IMR-90 (cell line): ENCODE measurements around the gene CYB5R3. TPM values are rescaled to one million over a fixed set of nuclear protein-coding genes. Genes with fewer than 3 reads are reported as not detected.

ENCODE experiments used
- ATAC-seq: fragments of 200-7000 bp; cut with Tn5 transposase; 2 replicates; pipeline ENCODE4 v1.9.1; 2020; ENCODE audit warnings: low read depth, mild to moderate bottlenecking, moderate library complexity
- BruUV-seq: library from RNA; stranded (reverse); fragments of 400-500 nt; replicated peaks from 2 replicates; lab custom pipeline; 2021; lab: Mats Ljungman, UMichigan
- CTCF ChIA-PET: fragments of 300-600 bp; formaldehyde crosslinking; extraction: SDS; loops from one replicate; lab custom pipeline; 2021; ENCODE audit warnings: antibody characterized with exemption; lab: Yijun Ruan, JAX
- POLR2A ChIA-PET: fragments of 300-600 bp; sonication (Branson Sonifier 250); formaldehyde crosslinking; loops from one replicate; lab custom pipeline; 2022; ENCODE audit warnings: antibody characterized with exemption; ENCODE audit not compliant: unreplicated experiment; lab: Charles Lee
- DNase-seq: peaks from one replicate; pipeline ENCODE4 v3.0.0; 2013
- H2AFZ ChIP-seq: replicated peaks from 2 replicates; pipeline ENCODE3; 2013; ENCODE audit warnings: low read length, mild to moderate bottlenecking; ENCODE audit not compliant: poor library complexity
- H2AK5ac ChIP-seq: 2 replicates; pipeline ENCODE4 v1.6.1; 2013; ENCODE audit warnings: low read depth, low read length, inconsistent platforms
- H2AK9ac ChIP-seq: replicated peaks from 2 replicates; pipeline ENCODE3; 2013; ENCODE audit warnings: mild to moderate bottlenecking, low read depth, low read length, moderate library complexity; ENCODE audit not compliant: poor library complexity
- H2BK120ac ChIP-seq: 2 replicates; pipeline ENCODE4 v1.6.1; 2013; ENCODE audit warnings: low read depth, low read length, inconsistent platforms
- H2BK15ac ChIP-seq: 3 replicates; pipeline ENCODE4 v1.6.1; 2013; ENCODE audit warnings: low read depth, low read length, inconsistent platforms
- H2BK20ac ChIP-seq: 2 replicates; pipeline ENCODE4 v1.6.1; 2013; ENCODE audit warnings: low read depth, mild to moderate bottlenecking, inconsistent platforms, low read length, moderate library complexity
- H2BK5ac ChIP-seq: 2 replicates; pipeline ENCODE4 v1.6.1; 2013; ENCODE audit warnings: mild to moderate bottlenecking, low read depth, low read length, inconsistent platforms; ENCODE audit not compliant: poor library complexity, severe bottlenecking
- H3K14ac ChIP-seq: replicated peaks from 2 replicates; pipeline ENCODE4 v1.6.1; 2013; ENCODE audit warnings: low read depth, low read length, inconsistent platforms
- H3K18ac ChIP-seq: 2 replicates; pipeline ENCODE4 v1.6.1; 2013; ENCODE audit warnings: low read depth, low read length, control low read depth
- H3K23ac ChIP-seq: 2 replicates; pipeline ENCODE4 v1.6.1; 2013; ENCODE audit warnings: low read depth, low read length, inconsistent platforms
- H3K27ac ChIP-seq: 2 replicates; pipeline ENCODE4 v1.5.1; 2013; ENCODE audit warnings: mild to moderate bottlenecking, control low read depth, low read length; ENCODE audit not compliant: insufficient read depth
- H3K27me3 ChIP-seq: 2 replicates; pipeline ENCODE4 v1.6.1; 2013; ENCODE audit warnings: low read length; ENCODE audit not compliant: control insufficient read depth, insufficient read depth
- H3K36me3 ChIP-seq: 2 replicates; pipeline ENCODE4 v1.6.1; 2013; ENCODE audit warnings: low read length, mixed read lengths; ENCODE audit not compliant: control insufficient read depth, insufficient read depth
- H3K4ac ChIP-seq: 2 replicates; pipeline ENCODE4 v1.6.1; 2013; ENCODE audit warnings: low read depth, low read length, inconsistent platforms
- H3K4me1 ChIP-seq: 2 replicates; pipeline ENCODE4 v1.6.1; 2013; ENCODE audit warnings: low read length, mixed read lengths; ENCODE audit not compliant: control insufficient read depth, insufficient read depth
- H3K4me2 ChIP-seq: 2 replicates; pipeline ENCODE4 v1.6.1; 2013; ENCODE audit warnings: low read depth, mild to moderate bottlenecking, control low read depth, low read length, moderate library complexity
- H3K4me3 ChIP-seq: 2 replicates; pipeline ENCODE4 v1.5.1; 2013; ENCODE audit warnings: low read depth, mild to moderate bottlenecking, control low read depth, low read length, moderate library complexity; ENCODE audit not compliant: insufficient read depth
- H3K56ac ChIP-seq: 2 replicates; pipeline ENCODE4 v1.6.1; 2013; ENCODE audit warnings: low read length, inconsistent platforms; ENCODE audit not compliant: insufficient read depth; ENCODE audit errors: extremely low read depth
- H3K79me1 ChIP-seq, 2 experiments: 2 replicates each; pipeline ENCODE4 v1.6.1; 2013; ENCODE audit warnings: low read length in 2 of 2, inconsistent platforms in 1 of 2, low read depth in 1 of 2
- H3K9ac ChIP-seq: 2 replicates; pipeline ENCODE4 v1.6.1; 2013; ENCODE audit warnings: low read depth, low read length, control low read depth
- H3K9me1 ChIP-seq: 2 replicates; pipeline ENCODE4 v1.6.1; 2013; ENCODE audit warnings: low read length, inconsistent platforms; ENCODE audit not compliant: insufficient read depth
- H3K9me3 ChIP-seq: 2 replicates; pipeline ENCODE4 v1.6.1; 2013; ENCODE audit warnings: low read length; ENCODE audit not compliant: control insufficient read depth, insufficient read depth
- H4K20me1 ChIP-seq: 2 replicates; pipeline ENCODE4 v1.6.1; 2013; ENCODE audit warnings: low read length, inconsistent platforms; ENCODE audit not compliant: insufficient read depth
- H4K5ac ChIP-seq: 2 replicates; pipeline ENCODE4 v1.6.1; 2013; ENCODE audit warnings: mild to moderate bottlenecking, low read depth, low read length, control low read depth
- H4K8ac ChIP-seq, 2 experiments: 2 replicates each; pipeline ENCODE4 v1.6.1; 2013; ENCODE audit warnings: low read depth in 2 of 2, low read length in 2 of 2, control low read depth in 1 of 2, inconsistent platforms in 1 of 2
- H4K91ac ChIP-seq: 2 replicates; pipeline ENCODE4 v1.6.1; 2013; ENCODE audit warnings: low read depth, low read length, inconsistent platforms; ENCODE audit not compliant: insufficient read depth
- POLR2A ChIP-seq: IDR thresholded peaks from 2 replicates; pipeline ENCODE4 v1.6.1; 2012; ENCODE audit warnings: mild to moderate bottlenecking, low read depth, low read length
- whole genome bisulfite sequencing, 2 experiments: methylation state at CpG; one replicate each; pipeline versions ENCODE4 v1.1.5 to v1.1.7; 2013; ENCODE audit warnings: missing lambda C conversion rate in 2 of 2; ENCODE audit not compliant: insufficient read length in 1 of 2; ENCODE audit errors: extremely low coverage in 2 of 2; 5-methylcytosine and 5-hydroxymethylcytosine counted together
- dilution Hi-C: fragments of 300-500 bp; cut with HindIII; formaldehyde crosslinking; loops from one replicate; pipeline ENCODE4 v1.14.3; 2018; ENCODE audit warnings: low sequenced_read_pairs; ENCODE audit not compliant: unreplicated experiment
- in situ Hi-C: fragments of 300-500 bp; cut with MboI; formaldehyde crosslinking; loops from 3 replicates; pipeline ENCODE4 v1.14.3; 2019; ENCODE audit warnings: low sequenced_read_pairs, inconsistent platforms, mixed read lengths
- intact Hi-C: fragments of 100-400 bp; cut with micrococcal nuclease; formaldehyde crosslinking; loops from 2 replicates; pipeline ENCODE4 v1.10.0; 2022
- polyA plus RNA-seq, 3 experiments: library from polyadenylated mRNA; depleted of rRNA; stranded (reverse); fragments of >200 nt; gene quantifications; 2 replicates each; pipeline ENCODE4 v1.2.3, GENCODE V29; 2012; ENCODE audit warnings: low replicate concordance in 1 of 3
- total RNA-seq: library from RNA; depleted of rRNA; stranded (reverse); fragments of >200 nt; gene quantifications from 2 replicates; pipeline ENCODE4 v1.2.3, GENCODE V29; 2012
- TF ChIP-seq, protein P1 (sequence below): fragments of 150-350 bp; IDR thresholded peaks from 2 replicates; pipeline ENCODE4 v1.6.1; 2017; ENCODE audit warnings: mild to moderate bottlenecking, antibody characterized with exemption, low read length, low read depth

Gene CYB5R3
- total and polyA plus RNA-seq, 2 of the 4 experiments (the other 2 are of a cell fraction): 44.1 to 362 TPM

GRCh38 chr22:42648368-42649245, 585 bp downstream of the CYB5R3 start:
- peaks cover 26% of the 10 kb centered on the region for H3K9me1 ChIP-seq
- CTCF ChIA-PET: interaction anchor here (0.7 to 0.8 kb wide), 2 partner anchors 13 to 27 kb away, joined by 3 read pairs; no protein-coding TSS in a partner anchor
- no peaks in the 10 kb centered on the region for H3K27me3 ChIP-seq
- peak overlapping the region; percentile 57 for H4K5ac ChIP-seq
- ATAC-seq (peak; percentile 67), DNase-seq (no peak)
- peak overlapping the region; percentile 53 for H3K18ac ChIP-seq
- peak overlapping the region; percentile 35; the same call in 1 of the 3 replicates for H2BK15ac ChIP-seq
- POLR2A ChIA-PET: interaction anchor here (0.6 to 0.8 kb wide), 2 partner anchors 34 to 383 kb away, joined by 3 to 5 read pairs; partner anchors contain the start of gene POLDIP3
- peak overlapping the region; percentile 82 for H3K56ac ChIP-seq
- peak overlapping the region; percentile 80 for H2BK120ac ChIP-seq
- no peak overlapping the region; the same call in 1 of the 2 replicates for H2BK20ac ChIP-seq
- peak overlapping the region; percentile 100 for H2AK5ac ChIP-seq
- in situ Hi-C loops (no loop called here), intact Hi-C loops (no loop called here), dilution Hi-C loops (no loop called here)
- H2AK9ac ChIP-seq: peak overlapping the region; percentile 100
- H3K4me1 ChIP-seq: peaks cover 42% of the 10 kb centered on the region
- peaks cover 50% of the 10 kb centered on the region for H4K20me1 ChIP-seq
- H3K14ac ChIP-seq: peak overlapping the region; percentile 100
- peaks cover 4 to 58% of the 10 kb centered on the region in 2 experiments; a peak in 2 of 4 replicates for H3K79me1 ChIP-seq
- H4K8ac ChIP-seq: peak overlapping the region; percentile 35 to 82; a peak in 3 of 4 replicates
- H3K23ac ChIP-seq: peak overlapping the region; percentile 99
- H4K91ac ChIP-seq: peak overlapping the region; percentile 93
- peak; percentile 25; the same call in 1 of the 2 replicates for TF ChIP-seq POLR2A
- TF ChIP-seq, protein P1, sequence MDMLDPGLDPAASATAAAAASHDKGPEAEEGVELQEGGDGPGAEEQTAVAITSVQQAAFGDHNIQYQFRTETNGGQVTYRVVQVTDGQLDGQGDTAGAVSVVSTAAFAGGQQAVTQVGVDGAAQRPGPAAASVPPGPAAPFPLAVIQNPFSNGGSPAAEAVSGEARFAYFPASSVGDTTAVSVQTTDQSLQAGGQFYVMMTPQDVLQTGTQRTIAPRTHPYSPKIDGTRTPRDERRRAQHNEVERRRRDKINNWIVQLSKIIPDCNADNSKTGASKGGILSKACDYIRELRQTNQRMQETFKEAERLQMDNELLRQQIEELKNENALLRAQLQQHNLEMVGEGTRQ: no peak
- H2AFZ ChIP-seq: peak overlapping the region; percentile 80
- peak overlapping the region; percentile 85 for H3K4me3 ChIP-seq
- peak overlapping the region; percentile 95 for H3K4me2 ChIP-seq
- no peaks in the 10 kb centered on the region for H3K9me3 ChIP-seq
- peak overlapping the region; percentile 99 for H3K4ac ChIP-seq
- no peaks in the 10 kb centered on the region for H3K36me3 ChIP-seq
- peak overlapping the region; percentile 90 for H2BK5ac ChIP-seq
- H3K9ac ChIP-seq: peak overlapping the region; percentile 98
- BruUV-seq: TSS peak; percentile 27
- WGBS, 2 experiments: 2% methylated on average over 31 of the region's 49 CpGs; no CpG with 5 or more reads in 1 of the 2 experiments
- peak overlapping the region; percentile 69 for H3K27ac ChIP-seq
